ENCODE data around the gene TMEM176A. TPM values are rescaled to one million over a fixed set of nuclear protein-coding genes. Genes with fewer than 3 reads are reported as not detected.

TMEM176A gene
- total RNA-seq, 1 donor from 2014 or later: not detected

DNA sequence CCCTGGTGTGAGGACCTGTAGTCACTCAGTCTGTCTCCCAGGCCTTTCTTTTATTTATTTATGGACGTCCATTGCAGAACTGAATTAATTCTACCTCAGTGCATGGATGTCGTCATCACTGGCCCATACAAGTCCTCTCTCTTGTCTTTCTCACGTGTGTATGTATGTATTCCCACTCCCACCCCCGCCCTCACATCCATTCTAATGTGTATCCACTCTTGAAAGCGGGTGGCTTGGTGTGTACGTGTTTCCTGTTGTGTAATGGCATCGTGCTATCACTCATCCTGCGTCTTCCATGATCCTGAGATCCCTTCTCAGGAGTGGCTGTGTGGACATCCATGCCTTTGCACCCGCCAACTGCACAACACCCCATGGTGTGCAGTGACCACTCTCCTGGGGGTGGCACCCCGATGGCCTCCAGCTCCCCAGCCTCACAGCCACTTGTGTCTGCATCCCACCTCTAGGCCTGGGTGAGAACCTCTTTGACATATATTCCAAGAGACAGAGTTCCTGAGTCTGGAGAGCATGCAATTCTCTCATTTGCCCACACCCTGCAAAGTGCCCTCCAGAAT is 48.7 kb downstream of the TMEM176A start:
- H3K9me3 ChIP-seq (ENCODE audit: insufficient read depth, low read depth, low read length): no peaks in the 10 kb centered on the region
- Mint-ChIP-seq H3K27ac (ENCODE audit: unreplicated experiment) (peak overlapping the region; percentile 88), H3K9me3 (ENCODE audit: unreplicated experiment) (peaks cover 4% of the 10 kb centered on the region), H3K36me3 (ENCODE audit: low read depth, unreplicated experiment) (no peaks in the 10 kb centered on the region), H3K4me1 (ENCODE audit: low read depth, unreplicated experiment) (peaks cover 16% of the 10 kb centered on the region), H3K4me3 (ENCODE audit: unreplicated experiment) (no peak overlapping the region), H3K27me3 (ENCODE audit: low read depth, unreplicated experiment) (peaks cover 29% of the 10 kb centered on the region)
- H3K4me3 ChIP-seq (ENCODE audit: insufficient read depth, low read depth, low read length): no peak overlapping the region
- no peaks in the 10 kb centered on the region for H3K79me2 ChIP-seq (ENCODE audit: insufficient read depth, low read length)
- no peaks in the 10 kb centered on the region for H3K36me3 ChIP-seq (ENCODE audit: insufficient read depth, low read length)
- TF ChIP-seq EZH2 (IDR thresholded peaks at IDR 0.05; ENCODE audit: insufficient read depth, low read length): no peak
- TF ChIP-seq, protein P1, sequence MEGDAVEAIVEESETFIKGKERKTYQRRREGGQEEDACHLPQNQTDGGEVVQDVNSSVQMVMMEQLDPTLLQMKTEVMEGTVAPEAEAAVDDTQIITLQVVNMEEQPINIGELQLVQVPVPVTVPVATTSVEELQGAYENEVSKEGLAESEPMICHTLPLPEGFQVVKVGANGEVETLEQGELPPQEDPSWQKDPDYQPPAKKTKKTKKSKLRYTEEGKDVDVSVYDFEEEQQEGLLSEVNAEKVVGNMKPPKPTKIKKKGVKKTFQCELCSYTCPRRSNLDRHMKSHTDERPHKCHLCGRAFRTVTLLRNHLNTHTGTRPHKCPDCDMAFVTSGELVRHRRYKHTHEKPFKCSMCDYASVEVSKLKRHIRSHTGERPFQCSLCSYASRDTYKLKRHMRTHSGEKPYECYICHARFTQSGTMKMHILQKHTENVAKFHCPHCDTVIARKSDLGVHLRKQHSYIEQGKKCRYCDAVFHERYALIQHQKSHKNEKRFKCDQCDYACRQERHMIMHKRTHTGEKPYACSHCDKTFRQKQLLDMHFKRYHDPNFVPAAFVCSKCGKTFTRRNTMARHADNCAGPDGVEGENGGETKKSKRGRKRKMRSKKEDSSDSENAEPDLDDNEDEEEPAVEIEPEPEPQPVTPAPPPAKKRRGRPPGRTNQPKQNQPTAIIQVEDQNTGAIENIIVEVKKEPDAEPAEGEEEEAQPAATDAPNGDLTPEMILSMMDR (IDR thresholded peaks at IDR 0.05; ENCODE audit: insufficient read depth, low read depth, low read length): no peak
- no peaks in the 10 kb centered on the region for H3K27me3 ChIP-seq (ENCODE audit: insufficient read depth, low read length)
- no peak overlapping the region for H3K9ac ChIP-seq (ENCODE audit: low read length)
- H3K27ac ChIP-seq (ENCODE audit: low read depth, low read length): no peak overlapping the region
- FAIRE-seq: no peak
- DNase-seq (ENCODE audit: low read depth): no peak
- no peak overlapping the region for H3K4me2 ChIP-seq (ENCODE audit: low read length)
- no peak overlapping the region for H2AFZ ChIP-seq (ENCODE audit: low read depth, low read length)
- no peaks in the 10 kb centered on the region for H4K20me1 ChIP-seq (ENCODE audit: insufficient read depth, low read length)
- H3K4me1 ChIP-seq (ENCODE audit: insufficient read depth, low read length): no peaks in the 10 kb centered on the region

DNA sequence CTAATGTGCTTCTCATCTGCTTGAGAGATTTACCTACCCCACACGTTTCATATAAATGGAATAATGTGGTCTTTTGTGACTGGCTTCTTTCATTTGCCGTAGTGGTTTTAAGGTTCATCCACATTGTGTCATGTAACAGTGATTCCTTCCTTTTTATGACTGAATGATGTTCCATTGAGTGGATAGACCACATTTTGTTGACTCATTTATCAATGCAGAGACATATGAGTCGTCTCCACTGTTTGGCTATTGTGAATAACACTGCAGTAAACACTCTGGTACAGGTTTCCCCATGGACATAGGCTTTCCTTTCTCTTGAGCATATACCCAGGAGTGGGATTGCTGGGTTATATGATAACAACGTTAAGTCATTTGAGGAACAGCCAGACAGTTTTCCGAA is 49.7 kb downstream of the TMEM176A start:
- no peak overlapping the region for H3K4me2 ChIP-seq (ENCODE audit: low read length)
- H3K36me3 Mint-ChIP-seq (ENCODE audit: low read depth, unreplicated experiment): no peaks in the 10 kb centered on the region
- no peaks in the 10 kb centered on the region for H3K79me2 ChIP-seq (ENCODE audit: insufficient read depth, low read length)
- peaks cover 3% of the 10 kb centered on the region for H3K27me3 ChIP-seq (ENCODE audit: insufficient read depth, low read length)
- no peak overlapping the region for H2AFZ ChIP-seq (ENCODE audit: low read depth, low read length)
- H4K20me1 ChIP-seq (ENCODE audit: insufficient read depth, low read length): no peaks in the 10 kb centered on the region
- no peak overlapping the region for H3K27ac ChIP-seq (ENCODE audit: low read depth, low read length)
- no peaks in the 10 kb centered on the region for H3K9me3 ChIP-seq (ENCODE audit: insufficient read depth, low read depth, low read length)
- DNase-seq (ENCODE audit: low read depth) (no peak), FAIRE-seq (no peak)
- no peak overlapping the region for H3K4me3 Mint-ChIP-seq (ENCODE audit: unreplicated experiment)
- TF ChIP-seq EZH2 (IDR thresholded peaks at IDR 0.05; ENCODE audit: insufficient read depth, low read length): no peak
- TF ChIP-seq, protein P1 (IDR thresholded peaks at IDR 0.05; ENCODE audit: insufficient read depth, low read depth, low read length): no peak
- H3K4me1 ChIP-seq (ENCODE audit: insufficient read depth, low read length): no peaks in the 10 kb centered on the region
- H3K4me1 Mint-ChIP-seq (ENCODE audit: low read depth, unreplicated experiment): peaks cover 11% of the 10 kb centered on the region
- H3K27me3 Mint-ChIP-seq (ENCODE audit: low read depth, unreplicated experiment): peaks cover 29% of the 10 kb centered on the region
- H3K27ac Mint-ChIP-seq (ENCODE audit: unreplicated experiment): no peak overlapping the region
- no peak overlapping the region for H3K4me3 ChIP-seq (ENCODE audit: insufficient read depth, low read depth, low read length)
- no peaks in the 10 kb centered on the region for H3K36me3 ChIP-seq (ENCODE audit: insufficient read depth, low read length)
- peaks cover 4% of the 10 kb centered on the region for H3K9me3 Mint-ChIP-seq (ENCODE audit: unreplicated experiment)
- no peak overlapping the region for H3K9ac ChIP-seq (ENCODE audit: low read length)

Data from astrocyte (in vitro differentiated cells and primary cell).